ENCODE measurements around the gene SPR.

Gene SPR

DNA sequence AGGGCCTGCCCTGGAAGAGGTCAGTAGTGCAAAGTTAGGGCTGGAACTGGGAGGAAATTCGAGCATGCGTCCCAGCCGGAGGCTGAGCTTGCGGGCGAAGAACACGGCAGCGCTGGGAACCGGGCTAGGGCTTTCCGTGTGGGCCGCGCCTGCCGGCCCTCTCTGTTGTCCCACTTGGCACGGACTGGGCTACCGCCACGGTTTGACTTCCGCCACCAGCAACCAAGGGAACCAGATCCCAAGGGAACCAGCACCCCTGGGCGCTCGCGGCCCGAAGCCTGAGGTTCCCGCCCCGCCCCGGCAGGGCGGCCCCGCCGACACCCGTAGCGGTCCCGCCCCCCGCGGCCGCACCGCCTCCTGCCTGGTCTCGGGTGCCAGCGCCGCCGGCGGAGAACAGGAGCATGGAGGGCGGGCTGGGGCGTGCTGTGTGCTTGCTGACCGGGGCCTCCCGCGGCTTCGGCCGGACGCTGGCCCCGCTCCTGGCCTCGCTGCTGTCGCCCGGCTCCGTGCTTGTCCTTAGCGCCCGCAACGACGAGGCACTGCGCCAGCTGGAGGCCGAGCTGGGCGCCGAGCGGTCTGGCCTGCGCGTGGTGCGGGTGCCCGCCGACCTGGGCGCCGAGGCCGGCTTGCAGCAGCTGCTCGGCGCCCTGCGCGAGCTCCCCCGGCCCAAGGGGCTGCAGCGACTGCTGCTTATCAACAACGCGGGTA lies at the start of gene SPR:
Gene SPR, plus strand, starts transcription at position 377 of the 708 bp plus-strand sequence. Its CDS starts 25 bp downstream, at position 402.
- no peak for DNase-seq (ENCODE audit: low read depth)

DNA sequence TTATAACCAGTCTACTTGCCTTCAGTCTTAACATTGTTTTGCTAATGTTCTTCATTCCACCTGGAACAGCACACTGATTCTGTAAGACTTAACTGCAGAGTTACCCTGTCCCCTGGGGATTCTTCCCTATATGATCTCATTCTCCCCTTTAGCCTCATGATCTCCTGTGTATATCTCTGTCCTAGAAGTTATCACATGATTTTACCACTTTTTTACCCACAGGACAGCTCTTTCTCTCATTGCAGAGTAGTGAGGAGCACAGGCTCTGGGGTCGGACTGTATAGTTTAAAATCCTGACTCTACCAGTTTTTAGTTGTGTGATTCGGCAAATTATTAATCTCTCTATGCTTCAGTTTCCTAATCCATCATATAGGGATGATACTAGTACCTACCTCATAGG lies 47.1 kb upstream of the SPR start:
- DNase-seq (ENCODE audit: low read depth) = no peak

DNA sequence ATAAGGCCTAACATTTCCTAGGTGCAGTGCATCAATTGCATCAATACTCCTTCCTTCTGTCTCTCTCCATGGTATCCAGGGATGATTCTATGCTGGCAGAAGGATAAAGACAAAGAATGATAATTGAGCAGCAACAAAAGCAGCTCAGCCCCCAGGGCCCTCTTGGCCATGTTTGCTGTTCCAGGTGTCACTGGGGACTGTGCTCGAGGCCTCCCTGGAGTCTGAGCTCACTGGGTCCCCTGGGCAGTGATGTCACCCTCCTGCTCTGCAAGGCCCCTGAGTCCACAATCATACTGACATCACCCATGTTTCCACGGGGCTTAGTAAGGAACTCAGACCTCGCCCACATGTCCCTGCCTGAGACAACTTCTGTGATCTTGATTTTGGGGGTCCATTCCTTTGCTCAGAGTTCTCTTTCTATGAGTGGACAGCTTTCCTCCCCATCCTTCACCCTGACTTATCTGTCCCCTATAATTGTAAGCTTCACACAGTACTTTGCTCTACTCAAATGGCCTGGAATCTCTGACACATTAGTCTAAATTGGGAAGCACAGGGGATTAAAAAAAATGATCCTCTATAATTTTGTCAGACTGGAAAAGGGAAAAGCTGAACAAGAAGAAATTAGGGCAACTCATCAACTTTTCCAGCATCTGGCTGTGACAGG lies 45.6 kb upstream of the SPR start:
- DNase-seq (ENCODE audit: low read depth) = no peak

- DNase-seq (ENCODE audit: low read depth) = no peak
Observed at GRCh38 chr2:72843301-72843700, 43.9 kb upstream of the SPR start.

DNA sequence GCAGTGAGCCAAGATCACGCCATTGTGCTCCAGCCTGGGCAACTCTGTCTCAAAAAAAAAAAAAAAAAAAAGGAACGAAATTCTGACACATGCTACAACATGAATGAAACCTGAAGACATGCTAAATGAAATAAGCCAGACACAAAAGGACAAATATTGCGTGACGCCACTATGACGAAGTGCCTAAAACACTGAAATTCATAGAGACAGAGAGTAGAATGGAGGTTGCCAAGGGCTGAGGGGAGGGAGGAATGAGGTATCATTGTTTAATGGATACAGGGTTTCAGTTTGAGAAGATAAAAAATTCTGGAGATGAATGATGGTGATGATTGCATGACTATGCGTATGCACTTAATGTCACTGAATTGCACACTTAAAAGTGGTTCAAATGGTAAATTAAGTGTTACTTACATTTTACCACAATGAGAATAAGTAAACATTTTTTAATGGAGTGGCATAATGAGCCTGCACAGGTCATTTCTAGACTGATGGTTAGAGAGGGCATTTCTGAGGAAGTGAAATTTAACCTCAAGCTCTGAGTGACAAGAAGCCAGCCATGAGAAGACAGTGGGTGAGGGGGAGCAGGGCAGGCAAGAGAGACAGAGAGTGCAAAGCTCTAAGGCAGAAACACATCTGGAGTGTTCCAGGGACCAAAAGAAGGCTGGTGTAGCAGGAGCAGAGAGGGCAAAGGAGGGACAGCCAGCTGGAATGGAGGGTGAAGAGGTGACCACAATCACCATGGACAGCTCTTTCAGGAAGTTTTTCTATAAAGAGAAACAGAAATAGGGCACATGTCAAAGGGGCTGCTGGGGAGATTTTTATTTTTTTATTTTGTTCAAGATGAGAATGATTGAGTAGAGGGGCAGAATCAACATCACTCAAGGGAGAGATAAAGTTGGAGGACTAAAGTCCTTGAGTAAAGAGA lies 40.8 kb upstream of the SPR start:
- no peak for DNase-seq (ENCODE audit: low read depth)

- no peak for DNase-seq (ENCODE audit: low read depth)
Observed at GRCh38 chr2:72847534-72848315, 39.5 kb upstream of the SPR start.

DNA sequence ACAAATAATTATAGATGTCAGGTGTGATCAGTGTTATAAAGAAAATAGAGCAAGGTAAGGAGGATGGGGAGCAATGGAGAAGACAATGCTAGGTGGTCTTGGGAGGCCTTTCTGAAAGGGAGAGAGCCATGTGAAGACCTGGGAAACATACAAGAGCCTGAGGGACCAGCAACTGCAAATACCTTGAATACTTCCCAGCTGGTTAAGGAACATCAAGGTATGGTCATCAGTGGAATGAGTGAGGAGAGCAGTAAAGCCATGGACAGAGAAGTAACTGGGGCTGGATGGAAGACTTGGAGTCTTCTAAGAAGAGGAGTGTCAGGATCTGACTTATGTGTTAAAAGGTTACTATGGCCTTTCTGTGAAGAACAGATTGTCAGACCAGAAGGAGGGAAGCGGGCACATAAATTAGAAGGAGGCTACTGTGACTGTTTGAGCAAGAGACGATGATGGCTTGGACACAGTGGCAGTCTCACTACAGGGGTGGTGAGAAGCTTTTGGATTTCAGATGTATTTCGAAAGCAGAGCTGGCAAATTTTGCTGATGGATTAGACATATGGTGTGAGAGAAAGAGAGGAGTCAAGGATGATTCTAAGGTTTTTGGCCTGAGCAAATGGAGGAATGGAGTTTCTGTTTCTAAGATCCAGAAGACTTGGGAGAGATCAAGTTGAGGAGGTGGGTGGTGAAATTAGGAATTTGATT lies 38.6 kb upstream of the SPR start:
- DNase-seq (ENCODE audit: low read depth) = no peak

- DNase-seq (ENCODE audit: low read depth) = no peak
Observed at GRCh38 chr2:72849138-72849462, 38.1 kb upstream of the SPR start.

DNA sequence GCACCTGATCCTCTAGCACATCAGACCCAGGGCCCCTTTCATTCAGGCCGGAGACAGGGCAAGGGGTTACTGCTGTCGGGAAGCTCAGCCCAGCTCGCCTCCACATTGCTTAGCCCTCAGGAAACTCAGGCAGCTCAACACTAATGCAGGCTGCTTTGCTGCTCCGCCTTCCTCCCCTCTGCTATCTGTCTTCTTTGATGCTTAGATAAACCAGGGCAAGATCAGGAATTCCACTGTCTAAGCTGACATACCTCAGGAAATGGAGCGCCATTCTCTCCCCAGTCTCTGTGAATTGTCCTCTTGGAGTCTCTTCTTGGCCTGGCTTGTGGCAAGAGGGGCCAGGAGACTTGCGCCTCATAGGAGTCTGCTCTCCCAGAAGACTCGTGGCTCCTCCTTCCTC lies 35.9 kb upstream of the SPR start:
- DNase-seq (ENCODE audit: low read depth) = no peak

GRCh38 chr2:72859831-72860262 lies 27.4 kb upstream of the SPR start:
- peak; percentile 41 for DNase-seq (ENCODE audit: low read depth)

DNA sequence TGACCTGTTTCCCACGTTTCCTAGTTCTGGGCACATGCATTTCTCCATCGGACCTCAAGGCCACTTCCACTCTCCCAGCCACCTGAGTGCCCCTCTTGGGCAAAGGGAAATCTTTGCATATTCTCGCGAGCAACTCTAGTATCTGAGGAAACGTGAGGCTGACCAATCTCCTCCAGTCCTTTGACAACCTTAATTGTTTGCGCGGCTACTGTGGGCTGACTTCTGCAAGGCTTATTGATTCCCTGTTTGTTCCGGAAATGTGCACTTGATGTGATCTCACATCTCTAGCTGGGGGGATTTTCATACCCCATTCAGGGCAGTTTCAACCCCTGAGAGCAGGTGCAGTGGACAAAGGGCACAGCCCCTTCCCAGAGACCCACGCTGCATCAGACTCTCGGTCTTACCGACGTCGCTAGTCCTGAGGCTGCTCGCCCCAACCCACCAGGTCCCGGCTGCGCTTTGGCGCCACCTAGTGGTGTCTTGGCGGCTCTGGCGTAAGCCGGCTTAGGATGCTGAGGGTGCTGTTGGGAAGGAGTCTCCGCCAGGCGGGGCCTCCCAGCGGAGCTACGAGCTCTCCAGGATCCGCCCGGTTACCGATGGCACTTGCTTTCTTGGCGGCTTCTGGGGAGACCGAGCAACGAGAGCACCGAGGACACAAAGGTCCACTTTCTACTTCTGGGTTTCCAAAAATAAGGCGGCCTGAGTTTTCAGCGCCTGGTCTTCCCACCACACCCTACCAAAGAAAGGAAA lies 24.8 kb upstream of the SPR start:
- DNase-seq (ENCODE audit: low read depth) = peak; percentile 76

- no peak for DNase-seq (ENCODE audit: low read depth)
Observed at GRCh38 chr2:72863046-72863445, 24.2 kb upstream of the SPR start.

GRCh38 chr2:72864500-72864899 lies 22.7 kb upstream of the SPR start:
- no peak for DNase-seq (ENCODE audit: low read depth)

DNA sequence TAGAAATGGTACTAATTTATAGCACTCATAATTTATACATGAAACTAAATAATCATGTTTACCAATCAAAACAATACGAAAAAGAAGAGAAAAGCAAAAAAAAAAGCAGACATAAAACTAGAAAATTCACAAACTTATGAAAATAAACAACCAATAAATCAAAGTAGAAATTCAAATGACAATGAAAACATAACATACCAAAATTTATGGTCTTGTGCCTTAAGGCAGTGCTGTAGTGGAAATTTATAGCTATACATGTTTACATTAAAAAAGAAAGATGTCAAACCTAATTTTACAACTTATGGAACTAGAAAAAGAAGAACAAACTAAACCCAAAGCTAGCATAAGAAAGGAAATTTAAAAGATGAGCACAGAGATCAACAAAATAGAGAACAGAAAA lies 16.1 kb upstream of the SPR start:
- no peak for DNase-seq (ENCODE audit: low read depth)

DNA sequence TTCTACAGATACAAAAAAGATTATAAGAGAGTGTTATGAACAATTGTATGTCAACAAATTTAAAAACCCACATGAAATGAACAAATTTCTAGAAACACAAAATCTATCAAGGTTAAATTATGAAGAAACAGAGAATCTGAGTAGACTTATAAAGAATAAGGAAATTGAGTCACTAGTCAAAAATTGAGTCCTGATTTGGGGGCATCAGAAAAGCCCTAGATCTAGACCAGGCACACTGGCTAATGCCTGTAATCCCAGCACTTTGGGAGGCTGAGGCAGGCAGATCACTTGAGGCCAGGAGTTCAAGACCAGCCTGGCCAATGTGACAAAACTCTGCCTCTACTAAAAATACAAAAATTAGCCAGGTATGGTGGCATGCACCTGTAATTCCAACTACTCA lies 15.3 kb upstream of the SPR start:
- no peak for DNase-seq (ENCODE audit: low read depth)

DNA sequence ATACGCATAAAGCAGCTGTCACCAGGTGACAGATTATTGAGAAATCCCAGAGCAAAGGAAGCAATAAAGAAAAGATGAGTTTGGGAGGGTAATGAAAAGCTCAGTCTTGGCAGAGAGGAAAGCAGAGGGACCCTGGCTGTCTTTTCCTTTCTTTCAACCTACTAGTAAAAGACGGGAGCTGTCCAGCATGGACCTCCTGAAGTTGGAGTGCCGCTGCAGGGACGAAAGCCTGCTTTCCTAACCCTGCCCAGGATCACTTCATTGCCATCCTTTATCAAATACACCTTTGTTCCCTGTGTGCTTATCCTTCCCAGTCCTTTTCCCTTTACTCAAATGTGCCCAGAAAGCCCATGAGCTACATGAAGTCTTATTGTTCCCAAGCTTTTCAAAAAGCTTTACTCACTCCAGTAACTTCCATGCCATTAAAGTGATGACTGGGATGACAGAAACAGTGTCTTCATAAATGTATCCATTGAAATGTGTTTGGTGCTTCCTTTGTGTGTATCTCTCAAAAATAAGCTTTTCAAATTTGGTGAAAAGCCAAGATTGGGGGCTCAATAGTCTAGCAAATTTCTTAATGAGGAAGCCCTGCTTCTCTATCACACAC lies 3.7 kb upstream of the SPR start:
- no peak for DNase-seq (ENCODE audit: low read depth)

DNA sequence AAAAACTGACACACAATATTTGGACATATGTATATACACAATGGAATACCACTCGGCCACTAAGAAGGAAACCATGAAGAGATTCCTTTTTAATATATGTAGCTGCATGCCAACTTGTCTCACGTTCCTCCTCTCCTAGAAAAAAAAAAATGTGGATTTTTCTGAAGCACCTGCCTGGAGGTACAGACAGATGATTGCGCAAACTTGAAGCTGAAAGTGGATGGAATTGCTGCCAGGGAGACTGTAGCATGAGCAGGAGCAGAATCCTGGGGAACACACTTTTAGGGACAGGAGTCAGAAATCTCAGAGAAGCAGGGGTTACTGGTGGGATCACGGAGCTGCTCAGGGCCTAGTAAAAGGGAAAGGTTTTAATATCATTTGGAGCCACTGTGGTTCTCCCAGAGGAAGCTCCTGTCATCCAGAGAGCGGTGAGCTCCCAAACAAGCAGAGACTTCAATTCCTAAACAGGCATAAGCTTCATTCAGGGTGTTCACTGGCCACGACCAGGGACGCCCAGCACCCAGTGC lies 640 bp upstream of the SPR start:
- no peak for DNase-seq (ENCODE audit: low read depth)

DNA sequence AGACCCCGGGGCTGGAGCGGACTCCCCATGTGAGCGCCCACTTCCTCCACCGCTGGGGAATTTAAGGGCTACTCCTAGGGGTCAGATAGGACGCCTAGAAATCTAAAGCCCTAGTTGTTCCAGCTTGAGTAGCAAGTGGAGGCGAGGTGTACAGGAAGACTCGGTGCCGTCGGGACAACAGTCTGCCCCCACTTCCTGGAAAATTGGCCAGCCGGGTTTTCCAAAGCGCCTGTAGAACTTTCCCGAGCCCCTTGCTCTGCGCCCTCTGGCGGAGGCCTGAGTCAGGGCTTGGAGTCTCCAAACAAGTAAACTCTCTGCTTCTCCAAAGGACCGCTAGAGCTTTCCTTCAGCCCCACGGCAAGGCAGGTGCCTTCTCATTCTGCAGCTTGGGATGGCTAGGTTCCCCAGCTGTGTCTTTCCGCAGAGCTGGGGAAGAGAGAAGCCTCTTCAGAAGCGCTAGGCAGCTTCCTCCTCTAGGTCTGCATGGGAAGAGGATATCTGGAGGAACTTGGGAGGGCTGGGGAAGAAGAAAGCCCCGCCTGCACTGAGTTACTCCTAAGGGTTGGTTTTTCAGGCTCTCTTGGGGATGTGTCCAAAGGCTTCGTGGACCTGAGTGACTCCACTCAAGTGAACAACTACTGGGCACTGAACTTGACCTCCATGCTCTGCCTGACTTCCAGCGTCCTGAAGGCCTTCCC lies 681 bp downstream of the SPR start:
- peak; percentile 24 for DNase-seq (ENCODE audit: low read depth)

- no peak for DNase-seq (ENCODE audit: low read depth)
Observed at GRCh38 chr2:72888438-72889202, 1.4 kb downstream of the SPR start.
